ENCODE data around the gene ALX3.

ALX3 gene

GRCh38 chr1:110089561-110090275, 19.2 kb upstream of the ALX3 start:
- no peak overlapping the region for H3K4me3 ChIP-seq (ENCODE audit: low read length)
- no peak for TF ChIP-seq CTCF (conservative IDR thresholded peaks at IDR 0.05; ENCODE audit: low read length)
- DNase-seq (ENCODE audit: low read depth), result no peak

- DNase-seq (ENCODE audit: low read depth), result no peak
- H3K4me3 ChIP-seq (ENCODE audit: low read length), result no peak overlapping the region
- TF ChIP-seq CTCF (conservative IDR thresholded peaks at IDR 0.05; ENCODE audit: low read length), result no peak
Measured at GRCh38 chr1:110088739-110089316, 18.4 kb upstream of the ALX3 start.

GRCh38 chr1:110087812-110088738, 17.6 kb upstream of the ALX3 start:
- peak; percentile 80 for TF ChIP-seq CTCF (conservative IDR thresholded peaks at IDR 0.05; ENCODE audit: low read length)
- H3K4me3 ChIP-seq (ENCODE audit: low read length), result no peak overlapping the region
- peak; percentile 63 for DNase-seq (ENCODE audit: low read depth)

GRCh38 chr1:110086961-110087360, 16.5 kb upstream of the ALX3 start:
- peak; percentile 28 for DNase-seq (ENCODE audit: low read depth)
- H3K4me3 ChIP-seq (ENCODE audit: low read length), result no peak overlapping the region
- TF ChIP-seq CTCF (conservative IDR thresholded peaks at IDR 0.05; ENCODE audit: low read length), result no peak

GRCh38 chr1:110085671-110086070, 15.2 kb upstream of the ALX3 start:
- DNase-seq (ENCODE audit: low read depth), result no peak
- TF ChIP-seq CTCF (conservative IDR thresholded peaks at IDR 0.05; ENCODE audit: low read length), result no peak
- H3K4me3 ChIP-seq (ENCODE audit: low read length), result no peak overlapping the region

- DNase-seq (ENCODE audit: low read depth), result peak; percentile 65
- no peak for TF ChIP-seq CTCF (conservative IDR thresholded peaks at IDR 0.05; ENCODE audit: low read length)
- H3K4me3 ChIP-seq (ENCODE audit: low read length), result peak overlapping the region; percentile 53
Measured at GRCh38 chr1:110084227-110085078, 14.0 kb upstream of the ALX3 start.

Data from AG10803 (cell line).